ENCODE measurements around the gene FARP1. TPM values are rescaled to one million over a fixed set of nuclear protein-coding genes. Genes with fewer than 3 reads are reported as not detected.

Gene FARP1
- total RNA-seq, 4 donors from 2014 or later, result 13.1 to 71.2 (median 46.6) TPM

DNA sequence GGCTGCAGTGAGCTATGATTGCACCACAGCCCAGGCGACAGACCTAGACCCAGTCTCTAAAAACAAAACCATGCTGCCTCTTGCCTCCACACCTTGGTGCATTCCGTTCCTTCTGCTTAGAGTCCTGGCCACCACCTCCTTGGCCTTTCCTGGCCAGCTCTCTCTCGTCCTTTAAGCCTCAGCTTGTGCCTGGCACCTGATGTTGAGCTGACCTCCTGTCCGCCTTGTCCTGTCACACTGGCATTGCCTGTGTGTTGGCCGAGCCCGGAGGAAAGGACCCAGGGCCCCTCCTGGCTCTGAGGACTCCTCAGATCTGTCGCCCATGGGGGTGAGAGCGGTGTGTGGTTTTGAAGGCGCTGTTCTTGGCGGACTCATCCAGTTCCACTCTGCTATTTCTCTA, 290.8 kb downstream of the FARP1 start:
- H3K27ac ChIP-seq, result no peak overlapping the region
- TF ChIP-seq POLR2A (IDR thresholded peaks at IDR 0.05), result no peak
- no peak for TF ChIP-seq CTCF (IDR thresholded peaks at IDR 0.05)
- H3K4me3 ChIP-seq, result no peak overlapping the region
- intact Hi-C loops (cut with DNase I; ENCODE audit: low total_unique reads), result no loop called here
- no peaks in the 10 kb centered on the region for H3K4me1 ChIP-seq
- no peaks in the 10 kb centered on the region for H3K27me3 ChIP-seq
- no peaks in the 10 kb centered on the region for H3K9me3 ChIP-seq
- no peak for DNase-seq
- no peaks in the 10 kb centered on the region for H3K36me3 ChIP-seq

- TF ChIP-seq POLR2A (IDR thresholded peaks at IDR 0.05) (no peak), CTCF (IDR thresholded peaks at IDR 0.05) (no peak)
- H3K9me3 ChIP-seq, result no peaks in the 10 kb centered on the region
- intact Hi-C loops (cut with DNase I; ENCODE audit: low total_unique reads), result no loop called here
- H3K27ac ChIP-seq, result no peak overlapping the region
- no peaks in the 10 kb centered on the region for H3K4me1 ChIP-seq
- no peaks in the 10 kb centered on the region for H3K27me3 ChIP-seq
- H3K36me3 ChIP-seq, result no peaks in the 10 kb centered on the region
- DNase-seq, result no peak
- no peak overlapping the region for H3K4me3 ChIP-seq
These were observed 291.2 kb downstream of the FARP1 start for GRCh38 chr13:98434060-98434459.

GRCh38 chr13:98435376-98435775, 292.5 kb downstream of the FARP1 start:
- no peaks in the 10 kb centered on the region for H3K4me1 ChIP-seq
- no peaks in the 10 kb centered on the region for H3K27me3 ChIP-seq
- no peak overlapping the region for H3K27ac ChIP-seq
- no peak for DNase-seq
- intact Hi-C loops (cut with DNase I; ENCODE audit: low total_unique reads), result no loop called here
- H3K36me3 ChIP-seq, result no peaks in the 10 kb centered on the region
- TF ChIP-seq POLR2A (IDR thresholded peaks at IDR 0.05), result no peak
- TF ChIP-seq CTCF (IDR thresholded peaks at IDR 0.05), result no peak
- no peak overlapping the region for H3K4me3 ChIP-seq
- no peaks in the 10 kb centered on the region for H3K9me3 ChIP-seq

DNA sequence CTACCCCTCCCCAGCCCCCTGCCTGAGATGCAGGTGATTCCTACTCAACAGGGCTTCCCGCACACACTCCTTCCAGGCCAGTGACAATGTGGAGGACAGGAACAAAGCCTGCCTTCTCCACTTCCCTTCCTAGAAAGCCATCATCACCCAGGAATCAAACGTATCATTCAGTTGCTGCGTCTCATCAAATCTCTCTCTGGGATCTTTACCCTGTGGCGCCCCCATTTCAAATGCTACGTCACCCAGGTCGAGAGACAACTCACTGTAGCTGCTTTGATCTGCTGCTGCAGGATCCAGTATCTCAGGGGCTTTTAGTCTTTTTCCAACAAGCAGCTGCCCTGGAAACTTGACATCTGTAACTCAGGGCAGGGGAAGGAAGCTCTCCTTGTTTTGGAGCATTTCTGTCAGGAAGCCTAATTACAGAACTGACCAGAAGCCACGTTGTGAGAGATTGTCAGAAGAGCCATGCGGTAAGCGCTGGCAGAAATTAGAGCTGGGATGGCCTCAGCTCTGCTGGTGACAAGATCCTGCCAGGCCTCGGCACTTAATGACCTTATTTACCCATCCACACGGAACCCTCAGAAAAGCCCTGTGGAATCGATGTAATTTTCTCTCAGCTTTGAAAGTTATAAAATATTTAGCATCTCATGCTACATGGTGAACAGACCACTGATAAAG, 293.5 kb downstream of the FARP1 start:
- no peaks in the 10 kb centered on the region for H3K4me1 ChIP-seq
- TF ChIP-seq POLR2A (IDR thresholded peaks at IDR 0.05), result no peak
- no peak for TF ChIP-seq CTCF (IDR thresholded peaks at IDR 0.05)
- H3K27me3 ChIP-seq, result no peaks in the 10 kb centered on the region
- H3K9me3 ChIP-seq, result no peaks in the 10 kb centered on the region
- DNase-seq, result no peak
- intact Hi-C loops (cut with DNase I; ENCODE audit: low total_unique reads), result no loop called here
- H3K4me3 ChIP-seq, result no peak overlapping the region
- H3K27ac ChIP-seq, result no peak overlapping the region
- H3K36me3 ChIP-seq, result no peaks in the 10 kb centered on the region

GRCh38 chr13:98438246-98439125, 295.6 kb downstream of the FARP1 start:
- DNase-seq, result no peak
- Histone ChIP-seq H3K9me3 (no peaks in the 10 kb centered on the region), H3K36me3 (no peaks in the 10 kb centered on the region)

More at GRCh38 chr13:98438246-98439125, 295.6 kb downstream of the FARP1 start:
- no peak overlapping the region for H3K27ac ChIP-seq
- H3K27me3 ChIP-seq, result no peaks in the 10 kb centered on the region
- intact Hi-C loops (cut with DNase I; ENCODE audit: low total_unique reads), result no loop called here
- no peak for TF ChIP-seq CTCF (IDR thresholded peaks at IDR 0.05)
- no peak for TF ChIP-seq POLR2A (IDR thresholded peaks at IDR 0.05)
- H3K4me1 ChIP-seq, result no peaks in the 10 kb centered on the region
- H3K4me3 ChIP-seq, result no peak overlapping the region
